ENCODE data around the gene GNA12. TPM values are rescaled to one million over a fixed set of nuclear protein-coding genes. Genes with fewer than 3 reads are reported as not detected.

The GNA12 gene
- total and polyA plus RNA-seq, 10 of the 15 experiments (the other 5 are each of a cell fraction or from before 2014, with no cell fraction given) = 1.9 to 51.8 (median 12.6) TPM

DNA sequence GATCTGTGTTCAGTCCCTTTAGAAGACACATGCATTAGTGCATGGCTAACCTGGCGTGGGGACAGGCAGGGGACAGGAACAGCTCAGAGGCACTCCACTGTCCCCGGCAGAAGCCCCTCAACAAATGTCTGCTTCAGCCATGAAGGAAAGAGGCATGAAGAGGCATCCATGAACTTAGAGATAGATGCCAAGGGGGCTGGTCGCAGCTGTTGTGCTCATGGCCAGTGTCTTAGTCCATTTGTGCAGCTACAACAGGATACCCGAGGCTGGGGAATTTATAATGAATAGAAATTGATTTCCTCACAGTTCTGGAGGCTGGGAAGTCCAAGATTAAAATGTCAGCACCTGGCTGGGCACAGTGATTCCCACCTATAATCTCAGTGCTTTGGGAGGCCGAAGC is 14.5 kb upstream of the GNA12 start (continued):
- TF ChIP-seq CBX5 (IDR thresholded peaks at IDR 0.05; ENCODE audit: low read depth) (no peak), SREBF2 (IDR thresholded peaks at IDR 0.05; ENCODE audit: low read length) (no peak), KLF5 (IDR thresholded peaks at IDR 0.05; ENCODE audit: partially characterized antibody) (no peak), STAT3 (IDR thresholded peaks at IDR 0.05; ENCODE audit: low read depth, low read length) (no peak)

DNA sequence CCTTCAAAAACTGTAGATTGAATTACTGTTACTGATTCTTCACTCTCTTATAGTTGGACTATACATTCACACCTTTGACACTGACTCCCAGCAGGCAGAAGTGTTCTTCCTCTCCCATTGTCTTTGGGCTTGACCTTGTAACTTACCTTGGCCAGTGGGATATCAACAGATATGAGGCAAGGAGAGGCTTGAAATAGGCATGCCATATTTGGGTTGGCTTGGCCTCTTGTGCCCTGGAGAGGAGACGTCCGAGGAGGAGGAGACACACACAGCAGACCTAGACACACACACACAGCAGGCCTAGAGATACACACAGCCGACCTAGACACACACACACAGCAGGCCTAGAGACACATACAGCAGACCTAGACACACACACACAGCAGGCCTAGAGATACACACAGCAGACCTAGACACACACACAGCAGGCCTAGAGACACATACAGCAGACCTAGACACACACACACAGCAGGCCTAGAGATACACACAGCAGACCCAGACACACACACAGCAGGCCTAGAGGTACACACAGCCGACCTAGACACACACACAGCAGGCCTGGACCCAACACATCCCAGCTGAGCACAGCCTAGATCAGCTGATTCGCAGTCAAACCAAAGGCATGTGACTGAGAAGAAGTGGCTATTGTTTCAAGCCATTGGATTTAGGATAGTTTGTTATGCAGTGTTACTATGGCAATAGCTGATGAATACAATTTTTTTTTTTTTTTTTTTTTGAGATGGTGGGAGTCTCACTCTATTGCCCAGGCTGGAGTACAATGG is 12.5 kb upstream of the GNA12 start:
- H3K79me2 ChIP-seq (ENCODE audit: control insufficient read depth, insufficient read depth, low read length) = no peaks in the 10 kb centered on the region
- no peak overlapping the region for H3K4me3 ChIP-seq
- RAD21 ChIA-PET (ENCODE audit: unreplicated experiment) = no interaction called here
- CTCF ChIA-PET = interaction anchor here (0.6 to 1.1 kb wide), 5 partner anchors 10 to 208 kb away, joined by 3 to 4 read pairs (median 3); no protein-coding TSS in a partner anchor
- no peak overlapping the region for H2AFZ ChIP-seq (ENCODE audit: control insufficient read depth, low read depth, low read length)
- no peaks in the 10 kb centered on the region for H3K27me3 ChIP-seq (replicated peaks in 1 of 2; ENCODE audit: control insufficient read depth in 2 of 2, insufficient read depth in 2 of 2, low read length in 1 of 2)
- WGBS (ENCODE audit: insufficient coverage, insufficient replicate concordance, low lambda C conversion rate, missing lambda C conversion rate) = 76% methylated on average over 5 of the region's 5 CpGs
- ATAC-seq (no peak), FAIRE-seq (no peak), DNase-seq (ENCODE audit: low read depth, low spot score) (no peak)
- in situ Hi-C loops (cut with MboI) = no loop called here
- H3K27ac ChIP-seq (ENCODE audit: control insufficient read depth, insufficient read depth) = no peak overlapping the region
- no peaks in the 10 kb centered on the region for H4K20me1 ChIP-seq (ENCODE audit: control insufficient read depth, insufficient read depth)
- H3K4me2 ChIP-seq (ENCODE audit: control insufficient read depth, insufficient read depth) = no peak overlapping the region
- H3K9ac ChIP-seq (ENCODE audit: control insufficient read depth, insufficient read depth, low read length) = no peak overlapping the region
- H3K36me3 ChIP-seq (ENCODE audit: control insufficient read depth in 2 of 2, insufficient read depth in 2 of 2, low read length in 1 of 2) = no peaks in the 10 kb centered on the region
- intact Hi-C loops (cut with micrococcal nuclease; ENCODE audit: unreplicated experiment) = no loop called here
- peaks cover 5% of the 10 kb centered on the region for H3K4me1 ChIP-seq (ENCODE audit: control insufficient read depth, insufficient read depth, low read length)
- SMC1A ChIA-PET (ENCODE audit: uncharacterized antibody, unreplicated experiment) = no interaction called here
- no TSS peak for BruUV-seq (replicated peaks)
- H3K9me3 ChIP-seq (replicated peaks; ENCODE audit: control insufficient read depth, insufficient read depth, low read length) = no peaks in the 10 kb centered on the region
- POLR2A ChIA-PET = interaction anchor here (0.7 kb wide), 1 partner anchor 76 kb away, joined by 3 read pairs; no protein-coding TSS in a partner anchor
- TF ChIP-seq HCFC1 (IDR thresholded peaks at IDR 0.05; ENCODE audit: low read length) = no peak
- TF ChIP-seq POLR2A (IDR thresholded peaks at IDR 0.05; ENCODE audit: low read depth, low read length) = no peak
- no peak for TF ChIP-seq SIX5 (IDR thresholded peaks at IDR 0.05; ENCODE audit: low read depth, low read length, severe bottlenecking)
- TF ChIP-seq GABPA (IDR thresholded peaks at IDR 0.05; ENCODE audit: low read depth) = no peak
- TF ChIP-seq SUZ12 (IDR thresholded peaks at IDR 0.05; ENCODE audit: unreplicated experiment) = no peak
- TF ChIP-seq, protein P1, sequence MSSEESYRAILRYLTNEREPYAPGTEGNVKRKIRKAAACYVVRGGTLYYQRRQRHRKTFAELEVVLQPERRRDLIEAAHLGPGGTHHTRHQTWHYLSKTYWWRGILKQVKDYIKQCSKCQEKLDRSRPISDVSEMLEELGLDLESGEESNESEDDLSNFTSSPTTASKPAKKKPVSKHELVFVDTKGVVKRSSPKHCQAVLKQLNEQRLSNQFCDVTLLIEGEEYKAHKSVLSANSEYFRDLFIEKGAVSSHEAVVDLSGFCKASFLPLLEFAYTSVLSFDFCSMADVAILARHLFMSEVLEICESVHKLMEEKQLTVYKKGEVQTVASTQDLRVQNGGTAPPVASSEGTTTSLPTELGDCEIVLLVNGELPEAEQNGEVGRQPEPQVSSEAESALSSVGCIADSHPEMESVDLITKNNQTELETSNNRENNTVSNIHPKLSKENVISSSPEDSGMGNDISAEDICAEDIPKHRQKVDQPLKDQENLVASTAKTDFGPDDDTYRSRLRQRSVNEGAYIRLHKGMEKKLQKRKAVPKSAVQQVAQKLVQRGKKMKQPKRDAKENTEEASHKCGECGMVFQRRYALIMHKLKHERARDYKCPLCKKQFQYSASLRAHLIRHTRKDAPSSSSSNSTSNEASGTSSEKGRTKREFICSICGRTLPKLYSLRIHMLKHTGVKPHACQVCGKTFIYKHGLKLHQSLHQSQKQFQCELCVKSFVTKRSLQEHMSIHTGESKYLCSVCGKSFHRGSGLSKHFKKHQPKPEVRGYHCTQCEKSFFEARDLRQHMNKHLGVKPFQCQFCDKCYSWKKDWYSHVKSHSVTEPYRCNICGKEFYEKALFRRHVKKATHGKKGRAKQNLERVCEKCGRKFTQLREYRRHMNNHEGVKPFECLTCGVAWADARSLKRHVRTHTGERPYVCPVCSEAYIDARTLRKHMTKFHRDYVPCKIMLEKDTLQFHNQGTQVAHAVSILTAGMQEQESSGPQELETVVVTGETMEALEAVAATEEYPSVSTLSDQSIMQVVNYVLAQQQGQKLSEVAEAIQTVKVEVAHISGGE (CRISPR knock-in tag; IDR thresholded peaks at IDR 0.05) = no peak
- TF ChIP-seq BRCA1 (IDR thresholded peaks at IDR 0.05; ENCODE audit: low read depth, low read length) = no peak
- TF ChIP-seq ZSCAN29 (IDR thresholded peaks at IDR 0.05) = no peak
- no peak for TF ChIP-seq NBN (IDR thresholded peaks at IDR 0.05)
- TF ChIP-seq EED (IDR thresholded peaks at IDR 0.05; ENCODE audit: low read depth) = no peak
- TF ChIP-seq, protein P2, sequence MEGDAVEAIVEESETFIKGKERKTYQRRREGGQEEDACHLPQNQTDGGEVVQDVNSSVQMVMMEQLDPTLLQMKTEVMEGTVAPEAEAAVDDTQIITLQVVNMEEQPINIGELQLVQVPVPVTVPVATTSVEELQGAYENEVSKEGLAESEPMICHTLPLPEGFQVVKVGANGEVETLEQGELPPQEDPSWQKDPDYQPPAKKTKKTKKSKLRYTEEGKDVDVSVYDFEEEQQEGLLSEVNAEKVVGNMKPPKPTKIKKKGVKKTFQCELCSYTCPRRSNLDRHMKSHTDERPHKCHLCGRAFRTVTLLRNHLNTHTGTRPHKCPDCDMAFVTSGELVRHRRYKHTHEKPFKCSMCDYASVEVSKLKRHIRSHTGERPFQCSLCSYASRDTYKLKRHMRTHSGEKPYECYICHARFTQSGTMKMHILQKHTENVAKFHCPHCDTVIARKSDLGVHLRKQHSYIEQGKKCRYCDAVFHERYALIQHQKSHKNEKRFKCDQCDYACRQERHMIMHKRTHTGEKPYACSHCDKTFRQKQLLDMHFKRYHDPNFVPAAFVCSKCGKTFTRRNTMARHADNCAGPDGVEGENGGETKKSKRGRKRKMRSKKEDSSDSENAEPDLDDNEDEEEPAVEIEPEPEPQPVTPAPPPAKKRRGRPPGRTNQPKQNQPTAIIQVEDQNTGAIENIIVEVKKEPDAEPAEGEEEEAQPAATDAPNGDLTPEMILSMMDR (IDR thresholded peaks at IDR 0.05 in 2 of 3, conservative IDR thresholded peaks at IDR 0.05 in 1 of 3; ENCODE audit: control insufficient read depth in 2 of 3, extremely low read depth in 1 of 3, insufficient read depth in 1 of 3, low read depth in 3 of 3, low read length in 3 of 3) = no peak
- no peak for TF ChIP-seq MYB (IDR thresholded peaks at IDR 0.05; ENCODE audit: borderline replicate concordance, low read depth, low read length)
- no peak for TF ChIP-seq KDM1A (IDR thresholded peaks at IDR 0.05; ENCODE audit: borderline replicate concordance)
- no peak for TF ChIP-seq MXI1 (IDR thresholded peaks at IDR 0.05; ENCODE audit: low read depth, low read length)
- TF ChIP-seq NFYA (IDR thresholded peaks at IDR 0.05; ENCODE audit: borderline replicate concordance, low read depth, low read length) = no peak
- no peak for TF ChIP-seq SMAD1 (IDR thresholded peaks at IDR 0.05; ENCODE audit: low read depth, partially characterized antibody)
